CD4-positive, alpha-beta T cell treated with Interleukin-2 at 100 ng/mL for 4 hours (primary cell): Measurements from ENCODE around the gene ZNF784.

Experiments
- DNase-seq: peaks from one replicate; pipeline ENCODE4 v3.0.0-alpha.2; 2020; ENCODE audit warnings: low spot score

Gene ZNF784

DNA sequence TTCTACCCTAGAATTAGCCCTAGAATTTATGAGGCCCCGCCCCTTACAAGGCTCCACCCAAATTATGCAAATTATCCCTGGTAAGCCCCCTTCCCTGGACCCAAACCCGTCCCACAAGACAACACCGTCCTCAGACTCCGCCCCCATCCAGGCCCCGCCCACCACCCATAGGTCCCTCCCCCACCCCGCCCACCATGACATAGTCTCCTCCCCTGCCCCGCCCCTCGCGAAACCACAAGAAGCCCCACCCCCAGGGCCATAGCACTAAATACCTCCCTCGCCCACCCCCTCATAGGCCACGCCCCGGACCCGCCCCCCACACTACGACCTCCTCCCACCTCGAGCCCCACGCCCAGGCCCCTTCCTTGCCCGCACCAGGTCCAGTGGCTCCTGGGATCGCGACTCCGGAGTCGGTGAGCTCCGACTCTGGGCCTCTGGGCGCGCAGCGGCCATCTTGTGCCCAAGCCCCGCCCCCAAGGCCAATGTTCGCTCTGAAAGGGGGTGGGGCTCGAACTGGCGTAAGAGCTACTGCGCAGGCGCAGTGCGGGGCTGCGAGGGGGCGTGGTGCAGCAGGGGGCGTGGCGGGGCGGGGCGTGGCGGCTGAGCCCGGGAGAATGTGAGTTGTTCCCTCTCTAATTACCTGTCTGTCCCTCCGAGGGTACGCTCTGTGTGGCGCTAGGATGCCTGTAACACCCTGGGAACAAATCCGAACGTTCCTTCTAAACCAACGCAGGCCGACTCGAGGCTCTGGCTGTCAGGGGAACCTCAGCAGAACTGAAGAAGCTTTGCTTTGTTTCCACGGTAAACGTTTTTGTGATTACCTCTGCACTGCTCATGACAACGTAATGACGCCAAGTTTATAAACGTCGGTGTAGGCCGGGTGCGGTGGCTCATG lies at the start of gene ZNF784:
Gene ZNF784, minus strand, starts transcription at position 458 of the 895 bp plus-strand sequence. Its CDS starts 5 bp downstream, at position 453.
- peak; percentile 91 for DNase-seq

GRCh38 chr19:55673889-55674288 lies 49.5 kb upstream of the ZNF784 start:
- DNase-seq: no peak

GRCh38 chr19:55673465-55673864 lies 49.1 kb upstream of the ZNF784 start:
- no peak for DNase-seq

- DNase-seq: no peak
These were observed 48.1 kb upstream of the ZNF784 start for GRCh38 chr19:55672418-55672817.

- no peak for DNase-seq
These were observed 46.6 kb upstream of the ZNF784 start for GRCh38 chr19:55671054-55671378.

DNA sequence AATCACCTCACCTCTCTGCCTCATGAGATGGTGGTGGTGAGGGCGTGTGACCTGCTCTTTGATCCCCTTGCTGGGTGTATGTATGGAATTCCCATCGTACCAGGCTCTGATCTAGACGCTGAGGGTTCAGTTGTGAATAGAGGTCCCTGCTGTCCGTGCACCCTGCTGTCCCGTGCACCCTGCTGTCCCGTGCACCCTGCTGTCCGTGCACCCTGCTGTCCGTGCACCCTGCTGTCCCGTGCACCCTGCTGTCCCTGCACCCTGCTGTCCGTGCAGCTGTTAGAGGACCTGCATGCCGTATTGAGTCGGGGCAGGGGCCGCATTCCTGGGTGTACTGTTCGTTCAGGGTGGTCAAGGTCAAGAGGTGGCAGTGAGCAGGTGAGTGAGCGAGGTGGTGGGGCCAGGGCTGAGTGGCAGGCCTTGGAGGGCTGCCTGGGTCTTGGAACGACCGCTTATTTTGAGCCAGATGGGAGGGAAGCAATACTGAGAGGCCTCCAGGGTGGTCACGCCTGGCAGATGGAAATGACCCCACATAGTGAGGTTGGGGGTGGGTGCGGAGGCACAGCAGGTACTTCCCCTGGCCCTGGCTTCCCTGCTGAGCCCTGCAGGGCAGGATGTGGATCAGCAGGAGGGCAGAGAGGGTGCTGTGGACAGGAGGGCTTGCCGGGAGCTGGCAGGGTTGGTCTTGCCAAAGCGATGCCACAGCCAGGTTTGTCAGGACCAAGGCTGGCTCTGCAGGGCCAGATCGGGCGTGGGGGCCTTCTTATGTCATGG lies 46.1 kb upstream of the ZNF784 start:
- DNase-seq: no peak

GRCh38 chr19:55669418-55670279 lies 45.3 kb upstream of the ZNF784 start:
- no peak for DNase-seq

- no peak for DNase-seq
These were observed 44.4 kb upstream of the ZNF784 start for GRCh38 chr19:55668603-55669348.

- DNase-seq: no peak
These were observed 43.6 kb upstream of the ZNF784 start for GRCh38 chr19:55667958-55668357.

DNA sequence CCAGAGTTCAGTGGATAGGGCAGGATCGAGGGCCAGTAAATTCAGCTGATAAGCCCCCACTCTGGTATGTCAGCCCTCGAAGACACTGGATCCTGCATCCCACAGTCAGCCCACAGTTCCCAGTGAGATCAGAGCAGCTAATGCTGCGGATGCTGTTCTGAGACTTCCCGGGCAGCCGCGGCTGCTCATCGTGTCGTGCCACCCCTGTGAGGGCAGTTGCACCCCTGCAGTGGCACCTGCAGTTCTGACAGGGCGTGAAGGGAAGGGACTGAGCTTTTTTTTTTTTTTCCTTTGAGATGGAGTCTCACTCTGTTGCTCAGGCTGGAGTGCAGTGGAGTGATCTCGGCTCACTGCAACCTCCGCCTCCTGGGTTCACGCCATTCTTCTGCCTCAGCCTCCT lies 43.1 kb upstream of the ZNF784 start:
- DNase-seq: no peak

DNA sequence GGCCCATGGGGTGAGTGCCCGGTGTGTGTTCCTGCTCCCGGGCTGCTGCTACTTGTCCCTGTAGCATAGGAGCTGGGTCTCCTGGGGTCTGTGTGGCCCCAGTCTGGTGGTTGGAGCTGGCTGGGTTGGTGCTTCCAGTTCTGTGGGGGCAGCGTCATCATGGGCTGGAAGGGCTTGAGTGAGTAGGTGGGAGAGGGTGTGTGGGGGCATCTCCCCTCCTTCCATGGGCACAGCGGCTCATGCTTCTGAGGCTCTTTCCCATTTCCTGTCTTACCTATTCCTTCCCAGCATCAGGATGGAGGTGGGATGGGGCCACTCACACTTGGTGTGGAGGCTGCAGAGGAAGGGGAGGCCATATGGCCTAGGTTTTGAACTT lies 42.6 kb upstream of the ZNF784 start:
- DNase-seq: no peak

- DNase-seq: no peak
These were observed 42.1 kb upstream of the ZNF784 start for GRCh38 chr19:55666343-55667005.

- DNase-seq: no peak
These were observed 39.6 kb upstream of the ZNF784 start for GRCh38 chr19:55663846-55664536.

GRCh38 chr19:55661826-55662225 lies 37.5 kb upstream of the ZNF784 start:
- DNase-seq: no peak

DNA sequence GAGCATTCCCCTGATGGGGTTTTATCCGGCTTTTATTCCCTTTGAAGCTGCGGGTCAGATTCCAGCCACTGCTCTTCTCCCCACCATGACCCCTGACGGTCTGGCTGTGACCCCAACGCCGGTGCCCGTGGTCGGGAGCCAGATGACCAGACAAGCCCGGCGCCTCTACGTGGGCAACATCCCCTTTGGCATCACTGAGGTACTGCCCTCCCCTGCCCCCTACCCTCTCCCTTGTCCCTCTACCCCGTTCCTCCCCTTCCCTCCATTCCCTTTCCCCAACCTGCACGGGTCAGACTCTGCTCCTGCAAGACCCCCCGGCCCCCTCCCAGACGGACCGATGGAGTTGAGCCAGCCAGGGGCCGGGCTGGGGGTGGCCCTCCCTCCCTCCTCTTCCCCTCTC lies 36.6 kb upstream of the ZNF784 start:
- DNase-seq: no peak

GRCh38 chr19:55660404-55660803 lies 36.0 kb upstream of the ZNF784 start:
- DNase-seq: no peak

- DNase-seq: no peak
These were observed 35.5 kb upstream of the ZNF784 start for GRCh38 chr19:55659822-55660221.

- DNase-seq: no peak
These were observed 34.6 kb upstream of the ZNF784 start for GRCh38 chr19:55658846-55659459.

GRCh38 chr19:55656988-55657747 lies 32.8 kb upstream of the ZNF784 start:
- DNase-seq: no peak
